BLaER1 (cell line): ENCODE measurements around the gene USP28.
"Not testable (repeated sequence)": the region's sequence is repeated elsewhere in the genome, so short reads cannot be mapped to it uniquely, and the experiment has no call there.

Experiments
- H3K27ac ChIP-seq: shearing (Covaris generic); formaldehyde crosslinking; 2 replicates; pipeline ENCODE4 v1.8.1; 2022
- H3K27me3 ChIP-seq: shearing (Covaris generic); formaldehyde crosslinking; 2 replicates; pipeline ENCODE4 v1.8.1; 2022
- H3K36me3 ChIP-seq: shearing (Covaris generic); formaldehyde crosslinking; 2 replicates; pipeline ENCODE4 v1.8.1; 2022
- H3K4me1 ChIP-seq: shearing (Covaris generic); formaldehyde crosslinking; 2 replicates; pipeline ENCODE4 v1.8.1; 2022
- H3K4me2 ChIP-seq: shearing (Covaris generic); formaldehyde crosslinking; 2 replicates; pipeline ENCODE4 v1.8.1; 2022
- H3K4me3 ChIP-seq: shearing (Covaris generic); formaldehyde crosslinking; 2 replicates; pipeline ENCODE4 v1.8.1; 2022
- H3K9ac ChIP-seq: shearing (Covaris generic); formaldehyde crosslinking; 2 replicates; pipeline ENCODE4 v1.8.1; 2022
- H3K9me3 ChIP-seq: shearing (Covaris generic); formaldehyde crosslinking; 2 replicates; pipeline ENCODE4 v1.8.1; 2022
- H4K20me1 ChIP-seq: shearing (Covaris generic); formaldehyde crosslinking; 2 replicates; pipeline ENCODE4 v1.8.1; 2022
- Cebpa-rat ChIP-seq: shearing (Covaris generic); IDR thresholded peaks from 2 replicates; pipeline ENCODE4 v1.8.1; 2022

USP28 gene

GRCh38 chr11:113880971-113881370 is 5.6 kb upstream of the USP28 start:
- Histone ChIP-seq H3K9ac (no peak overlapping the region), H3K27ac (no peak overlapping the region), H4K20me1 (no peaks in the 10 kb centered on the region), H3K4me2 (no peak overlapping the region), H3K27me3 (no peaks in the 10 kb centered on the region), H3K4me1 (peaks cover 28% of the 10 kb centered on the region), H3K36me3 (no peaks in the 10 kb centered on the region), H3K4me3 (no peak overlapping the region), H3K9me3 (peaks cover 20% of the 10 kb centered on the region)
- TF ChIP-seq Cebpa-rat = no peak

GRCh38 chr11:113879446-113879845 is 4.1 kb upstream of the USP28 start:
- H3K4me2 ChIP-seq, H3K4me3 ChIP-seq, H4K20me1 ChIP-seq, H3K27me3 ChIP-seq, H3K36me3 ChIP-seq, H3K27ac ChIP-seq, H3K9ac ChIP-seq: not testable (repeated sequence)
- peaks cover 20% of the 10 kb centered on the region for H3K9me3 ChIP-seq
- H3K4me1 ChIP-seq = peaks cover 32% of the 10 kb centered on the region

- Histone ChIP-seq H3K9ac (no peak overlapping the region), H3K4me2 (peak overlapping the region; percentile 86), H3K27me3 (no peaks in the 10 kb centered on the region), H4K20me1 (peaks cover 16% of the 10 kb centered on the region; the same call in 1 of the 2 replicates), H3K4me1 (peaks cover 50% of the 10 kb centered on the region), H3K27ac (no peak overlapping the region), H3K36me3 (no peaks in the 10 kb centered on the region), H3K9me3 (peaks cover 20% of the 10 kb centered on the region), H3K4me3 (peak overlapping the region; percentile 25; the same call in 1 of the 2 replicates)
- TF ChIP-seq Cebpa-rat = no peak
These were observed 2.3 kb upstream of the USP28 start for GRCh38 chr11:113877670-113878055.

- H3K27me3 ChIP-seq = no peaks in the 10 kb centered on the region
- no peak overlapping the region for H3K9ac ChIP-seq
- H3K36me3 ChIP-seq = 0 out of 2 replicates have a peak, but pooled peaks cover 4% of the 10 kb centered on the region
- peaks cover 20% of the 10 kb centered on the region for H3K9me3 ChIP-seq
- H3K4me3 ChIP-seq = peak overlapping the region; percentile 92; the same call in 1 of the 2 replicates
- TF ChIP-seq Cebpa-rat = no peak
- peak overlapping the region; percentile 86 for H3K4me2 ChIP-seq
- peak overlapping the region; percentile 78; the same call in 1 of the 2 replicates for H3K27ac ChIP-seq
- H4K20me1 ChIP-seq = peaks cover 21% of the 10 kb centered on the region; the same call in 1 of the 2 replicates
- peaks cover 56% of the 10 kb centered on the region for H3K4me1 ChIP-seq
These were observed 1.7 kb upstream of the USP28 start for GRCh38 chr11:113876798-113877669.

- Histone ChIP-seq H3K4me1 (peaks cover 57% of the 10 kb centered on the region), H4K20me1 (peaks cover 29% of the 10 kb centered on the region; the same call in 1 of the 2 replicates), H3K27me3 (no peaks in the 10 kb centered on the region), H3K36me3 (0 out of 2 replicates have a peak, but pooled peaks cover 7% of the 10 kb centered on the region), H3K9ac (peak overlapping the region; percentile 83), H3K4me2 (peak overlapping the region; percentile 86), H3K4me3 (peak overlapping the region; percentile 92), H3K9me3 (peaks cover 20% of the 10 kb centered on the region), H3K27ac (peak overlapping the region; percentile 78)
- TF ChIP-seq Cebpa-rat = no peak
These were observed 864 bp upstream of the USP28 start for GRCh38 chr11:113876074-113876797.

- Histone ChIP-seq H3K4me1 (peaks cover 57% of the 10 kb centered on the region), H4K20me1 (peaks cover 41% of the 10 kb centered on the region; the same call in 1 of the 2 replicates), H3K4me2 (peak overlapping the region; percentile 81), H3K27me3 (no peaks in the 10 kb centered on the region), H3K9ac (peak overlapping the region; percentile 79), H3K4me3 (peak overlapping the region; percentile 92), H3K9me3 (peaks cover 15% of the 10 kb centered on the region), H3K27ac (peak overlapping the region; percentile 67), H3K36me3 (peaks cover 10% of the 10 kb centered on the region; the same call in 1 of the 2 replicates)
- no peak for TF ChIP-seq Cebpa-rat
These were observed 665 bp downstream of the USP28 start for GRCh38 chr11:113874581-113875233.

GRCh38 chr11:113874096-113874495 is 1.3 kb downstream of the USP28 start:
- Histone ChIP-seq H4K20me1 (peaks cover 41% of the 10 kb centered on the region; the same call in 1 of the 2 replicates), H3K4me2 (peak overlapping the region; percentile 81), H3K36me3 (peaks cover 15% of the 10 kb centered on the region; the same call in 1 of the 2 replicates), H3K4me3 (peak overlapping the region; percentile 92), H3K9ac (peak overlapping the region; percentile 79), H3K27me3 (no peaks in the 10 kb centered on the region), H3K27ac (no peak overlapping the region), H3K4me1 (peaks cover 57% of the 10 kb centered on the region), H3K9me3 (peaks cover 9% of the 10 kb centered on the region)
- TF ChIP-seq Cebpa-rat = no peak

- Histone ChIP-seq H4K20me1 (peaks cover 41% of the 10 kb centered on the region; the same call in 1 of the 2 replicates), H3K9ac (0 out of 2 replicates have a peak overlapping the region, but pooled peaks have one; percentile 23), H3K36me3 (peaks cover 21% of the 10 kb centered on the region; the same call in 1 of the 2 replicates), H3K27ac (no peak overlapping the region), H3K4me3 (no peak overlapping the region), H3K9me3 (0 out of 2 replicates have a peak, but pooled peaks cover 4% of the 10 kb centered on the region), H3K4me2 (peak overlapping the region; percentile 81), H3K27me3 (no peaks in the 10 kb centered on the region), H3K4me1 (peaks cover 52% of the 10 kb centered on the region)
- no peak for TF ChIP-seq Cebpa-rat
These were observed 2.1 kb downstream of the USP28 start for GRCh38 chr11:113873236-113873626.

- TF ChIP-seq Cebpa-rat = no peak
- H3K4me2 ChIP-seq = no peak overlapping the region
- no peak overlapping the region for H3K9ac ChIP-seq
- peaks cover 33% of the 10 kb centered on the region for H3K4me1 ChIP-seq
- peaks cover 41% of the 10 kb centered on the region; the same call in 1 of the 2 replicates for H4K20me1 ChIP-seq
- no peak overlapping the region for H3K4me3 ChIP-seq
- no peaks in the 10 kb centered on the region for H3K27me3 ChIP-seq
- H3K36me3 ChIP-seq = peaks cover 33% of the 10 kb centered on the region
- H3K27ac ChIP-seq = no peak overlapping the region
- H3K9me3 ChIP-seq = no peaks in the 10 kb centered on the region
These were observed 4.0 kb downstream of the USP28 start for GRCh38 chr11:113871336-113871735.
